Muscle layer of colon (tissue), 2 donors: ENCODE data around the gene STON2.

Experiments
- H3K27ac ChIP-seq: one replicate; pipeline ENCODE4 v1.7.0; 2013; ENCODE audit warnings: low read depth, mild to moderate bottlenecking, low read length, moderate library complexity
- H3K27me3 ChIP-seq, 2 donors: one replicate each; pipeline ENCODE4 v1.7.0; 2013; ENCODE audit warnings: low read length in 2 of 2, mild to moderate bottlenecking in 2 of 2; ENCODE audit not compliant: insufficient read depth in 2 of 2, control insufficient read depth in 1 of 2
- H3K36me3 ChIP-seq: one replicate; pipeline ENCODE4 v1.7.0; 2013; ENCODE audit warnings: mild to moderate bottlenecking, low read length; ENCODE audit not compliant: insufficient read depth
- H3K4me1 ChIP-seq: one replicate; pipeline ENCODE4 v1.7.0; 2013; ENCODE audit warnings: mild to moderate bottlenecking, low read length; ENCODE audit not compliant: insufficient read depth
- H3K4me3 ChIP-seq, 2 donors: one replicate each; pipeline ENCODE4 v1.7.0; 2013; ENCODE audit warnings: low read length in 2 of 2, low read depth in 1 of 2, mild to moderate bottlenecking in 1 of 2, moderate library complexity in 1 of 2
- H3K9ac ChIP-seq: one replicate; pipeline ENCODE4 v1.7.0; 2013; ENCODE audit warnings: low read length
- H3K9me3 ChIP-seq: one replicate; pipeline ENCODE4 v1.7.0; 2013; ENCODE audit warnings: mild to moderate bottlenecking, low read length
- donor health status: abdominal sarcoma.
- donor health status: Adenocarcinoma of cecum.

Gene STON2

GRCh38 chr14:81371802-81372201, 28.3 kb downstream of the STON2 start:
- no peak overlapping the region for H3K27ac ChIP-seq
- H3K36me3 ChIP-seq = no peaks in the 10 kb centered on the region
- H3K4me1 ChIP-seq = no peaks in the 10 kb centered on the region
- no peak overlapping the region for H3K4me3 ChIP-seq
- H3K27me3 ChIP-seq = no peaks in the 10 kb centered on the region
- H3K9me3 ChIP-seq = no peaks in the 10 kb centered on the region
- H3K9ac ChIP-seq = no peak overlapping the region

- Histone ChIP-seq H3K27me3 (no peaks in the 10 kb centered on the region), H3K9me3 (no peaks in the 10 kb centered on the region), H3K4me3 (no peak overlapping the region), H3K36me3 (no peaks in the 10 kb centered on the region), H3K4me1 (no peaks in the 10 kb centered on the region), H3K27ac (no peak overlapping the region), H3K9ac (no peak overlapping the region)
These were observed 32.6 kb downstream of the STON2 start for GRCh38 chr14:81367563-81367962.

GRCh38 chr14:81366884-81367283, 33.2 kb downstream of the STON2 start:
- H3K27ac ChIP-seq = no peak overlapping the region
- H3K27me3 ChIP-seq = no peaks in the 10 kb centered on the region
- H3K4me1 ChIP-seq = no peaks in the 10 kb centered on the region
- no peaks in the 10 kb centered on the region for H3K36me3 ChIP-seq
- H3K4me3 ChIP-seq = no peak overlapping the region
- no peak overlapping the region for H3K9ac ChIP-seq
- no peaks in the 10 kb centered on the region for H3K9me3 ChIP-seq

GRCh38 chr14:81366214-81366613, 33.9 kb downstream of the STON2 start:
- H3K9me3 ChIP-seq = no peaks in the 10 kb centered on the region
- H3K27me3 ChIP-seq = no peaks in the 10 kb centered on the region
- no peak overlapping the region for H3K27ac ChIP-seq
- H3K4me1 ChIP-seq = no peaks in the 10 kb centered on the region
- no peak overlapping the region for H3K4me3 ChIP-seq
- no peak overlapping the region for H3K9ac ChIP-seq
- no peaks in the 10 kb centered on the region for H3K36me3 ChIP-seq

GRCh38 chr14:81363746-81364378, 36.3 kb downstream of the STON2 start:
- Histone ChIP-seq H3K36me3 (no peaks in the 10 kb centered on the region), H3K4me3 (no peak overlapping the region), H3K4me1 (no peaks in the 10 kb centered on the region), H3K27ac (no peak overlapping the region), H3K9ac (no peak overlapping the region), H3K27me3 (no peaks in the 10 kb centered on the region), H3K9me3 (no peaks in the 10 kb centered on the region)

- Histone ChIP-seq H3K9me3 (no peaks in the 10 kb centered on the region), H3K4me1 (no peaks in the 10 kb centered on the region), H3K27me3 (no peaks in the 10 kb centered on the region), H3K9ac (no peak overlapping the region), H3K27ac (no peak overlapping the region), H3K4me3 (no peak overlapping the region), H3K36me3 (no peaks in the 10 kb centered on the region)
These were observed 46.3 kb downstream of the STON2 start for GRCh38 chr14:81353691-81354323.

- H3K9ac ChIP-seq = no peak overlapping the region
- no peaks in the 10 kb centered on the region for H3K4me1 ChIP-seq
- H3K27me3 ChIP-seq = no peaks in the 10 kb centered on the region
- no peak overlapping the region for H3K27ac ChIP-seq
- no peak overlapping the region for H3K4me3 ChIP-seq
- no peaks in the 10 kb centered on the region for H3K9me3 ChIP-seq
- no peaks in the 10 kb centered on the region for H3K36me3 ChIP-seq
These were observed 47.7 kb downstream of the STON2 start for GRCh38 chr14:81352413-81352812.

- Histone ChIP-seq H3K27ac (no peak overlapping the region), H3K4me3 (no peak overlapping the region), H3K9me3 (no peaks in the 10 kb centered on the region), H3K27me3 (no peaks in the 10 kb centered on the region), H3K9ac (no peak overlapping the region), H3K4me1 (no peaks in the 10 kb centered on the region), H3K36me3 (no peaks in the 10 kb centered on the region)
These were observed 48.9 kb downstream of the STON2 start for GRCh38 chr14:81351205-81351604.

- H3K4me3 ChIP-seq = no peak overlapping the region
- no peak overlapping the region for H3K9ac ChIP-seq
- no peak overlapping the region for H3K27ac ChIP-seq
- no peaks in the 10 kb centered on the region for H3K36me3 ChIP-seq
- H3K4me1 ChIP-seq = no peaks in the 10 kb centered on the region
- no peaks in the 10 kb centered on the region for H3K9me3 ChIP-seq
- no peaks in the 10 kb centered on the region for H3K27me3 ChIP-seq
These were observed 49.6 kb downstream of the STON2 start for GRCh38 chr14:81350344-81351130.

- Histone ChIP-seq H3K9ac (no peak overlapping the region), H3K36me3 (no peaks in the 10 kb centered on the region), H3K27ac (no peak overlapping the region), H3K4me3 (no peak overlapping the region), H3K9me3 (no peaks in the 10 kb centered on the region), H3K27me3 (no peaks in the 10 kb centered on the region), H3K4me1 (no peaks in the 10 kb centered on the region)
These were observed 52.1 kb downstream of the STON2 start for GRCh38 chr14:81348061-81348460.

GRCh38 chr14:81345781-81346180, 54.3 kb downstream of the STON2 start:
- no peak overlapping the region for H3K9ac ChIP-seq
- H3K4me3 ChIP-seq = no peak overlapping the region
- no peaks in the 10 kb centered on the region for H3K27me3 ChIP-seq
- no peaks in the 10 kb centered on the region for H3K9me3 ChIP-seq
- no peaks in the 10 kb centered on the region for H3K4me1 ChIP-seq
- H3K27ac ChIP-seq = no peak overlapping the region
- no peaks in the 10 kb centered on the region for H3K36me3 ChIP-seq
